Osteocyte (in vitro differentiated cells): ENCODE results near the gene RINL. TPM values are rescaled to one million over a fixed set of nuclear protein-coding genes. Genes with fewer than 3 reads are reported as not detected.

ENCODE experiments used
- DNase-seq: peaks from one replicate; pipeline ENCODE4 v3.0.0; 2021; ENCODE audit warnings: mixed read lengths; ENCODE audit not compliant: unreplicated experiment; ENCODE audit errors: extremely low spot score
- H3K27ac Mint-ChIP-seq: one replicate; pipeline ENCODE4 v1.8.0; 2021; ENCODE audit warnings: mild to moderate bottlenecking, mixed read lengths; ENCODE audit not compliant: unreplicated experiment
- H3K27me3 Mint-ChIP-seq: one replicate; pipeline ENCODE4 v1.8.0; 2021; ENCODE audit warnings: mixed read lengths; ENCODE audit not compliant: unreplicated experiment
- H3K36me3 Mint-ChIP-seq: one replicate; pipeline ENCODE4 v1.8.0; 2021; ENCODE audit warnings: mixed read lengths; ENCODE audit not compliant: unreplicated experiment
- H3K4me1 Mint-ChIP-seq: one replicate; pipeline ENCODE4 v1.8.0; 2021; ENCODE audit warnings: mixed read lengths; ENCODE audit not compliant: unreplicated experiment
- H3K4me3 Mint-ChIP-seq: one replicate; pipeline ENCODE4 v1.8.0; 2021; ENCODE audit warnings: mild to moderate bottlenecking, moderate library complexity, mixed read lengths; ENCODE audit not compliant: unreplicated experiment
- H3K9me3 Mint-ChIP-seq: one replicate; pipeline ENCODE4 v1.8.0; 2021; ENCODE audit warnings: mixed read lengths; ENCODE audit not compliant: unreplicated experiment
- CTCF ChIP-seq: fragments of 200-600 bp; sonication (generic); IDR thresholded peaks from 2 replicates; pipeline ENCODE4 v1.5.0; 2021; ENCODE audit warnings: antibody characterized with exemption, mild to moderate bottlenecking, moderate library complexity
- total RNA-seq: library from RNA; stranded (reverse); gene quantifications from 2 replicates; pipeline ENCODE4 v1.2.1, GENCODE V29; 2021

RINL gene
- total RNA-seq, 1 donor from 2014 or later = not detected

GRCh38 chr19:38839816-38840582 lies 38.1 kb downstream of the RINL start:
- Mint-ChIP-seq H3K4me3 (no peak overlapping the region), H3K36me3 (peaks cover 70% of the 10 kb centered on the region)
- no peak for DNase-seq

GRCh38 chr19:38838986-38839761 lies 38.9 kb downstream of the RINL start:
- Mint-ChIP-seq H3K36me3 (peaks cover 65% of the 10 kb centered on the region), H3K27me3 (no peaks in the 10 kb centered on the region), H3K4me1 (no peaks in the 10 kb centered on the region), H3K27ac (no peak overlapping the region), H3K9me3 (no peaks in the 10 kb centered on the region), H3K4me3 (no peak overlapping the region)
- DNase-seq = no peak
- no peak for TF ChIP-seq CTCF

More at GRCh38 chr19:38839816-38840582, 38.1 kb downstream of the RINL start:
- Mint-ChIP-seq H3K9me3 (no peaks in the 10 kb centered on the region), H3K4me1 (no peaks in the 10 kb centered on the region), H3K27ac (no peak overlapping the region), H3K27me3 (no peaks in the 10 kb centered on the region)
- no peak for TF ChIP-seq CTCF

GRCh38 chr19:38838208-38838985 lies 39.7 kb downstream of the RINL start:
- no peak for TF ChIP-seq CTCF
- Mint-ChIP-seq H3K27ac (no peak overlapping the region), H3K36me3 (peaks cover 58% of the 10 kb centered on the region), H3K9me3 (no peaks in the 10 kb centered on the region), H3K4me1 (no peaks in the 10 kb centered on the region), H3K27me3 (no peaks in the 10 kb centered on the region), H3K4me3 (no peak overlapping the region)
- no peak for DNase-seq

GRCh38 chr19:38837656-38838121 lies 40.4 kb downstream of the RINL start:
- Mint-ChIP-seq H3K9me3 (no peaks in the 10 kb centered on the region), H3K4me3 (no peak overlapping the region), H3K27ac (no peak overlapping the region), H3K27me3 (no peaks in the 10 kb centered on the region), H3K36me3 (peaks cover 50% of the 10 kb centered on the region), H3K4me1 (no peaks in the 10 kb centered on the region)
- TF ChIP-seq CTCF = no peak
- no peak for DNase-seq
